Mucosa of descending colon (tissue), 3 donors: Measurements from ENCODE around the gene SLC25A2. TPM values are rescaled to one million over a fixed set of nuclear protein-coding genes. Genes with fewer than 3 reads are reported as not detected.
"Not testable (repeated sequence)": the region's sequence is repeated elsewhere in the genome, so short reads cannot be mapped to it uniquely, and the experiment has no call there.

Source experiments
- ATAC-seq: fragments of 200-7000 bp; cut with Tn5 transposase; one replicate; pipeline ENCODE4 v1.9.1; 2020; ENCODE audit warnings: mild to moderate bottlenecking, moderate library complexity
- DNase-seq, 3 donors: peaks; one replicate each; pipeline ENCODE4 v3.0.0-alpha.2; 2020
- H3K36me3 ChIP-seq: fragments of 200-600 bp; one replicate; pipeline ENCODE4 v1.8.0; 2021; ENCODE audit warnings: low read depth, mild to moderate bottlenecking
- H3K4me1 ChIP-seq: fragments of 200-600 bp; one replicate; pipeline ENCODE4 v1.8.0; 2021; ENCODE audit warnings: low read depth, mild to moderate bottlenecking
- H3K4me3 ChIP-seq: fragments of 200-600 bp; one replicate; pipeline ENCODE4 v1.8.0; 2021; ENCODE audit warnings: mild to moderate bottlenecking
- H3K9me3 ChIP-seq: fragments of 200-600 bp; one replicate; pipeline ENCODE4 v1.8.0; 2021; ENCODE audit warnings: mild to moderate bottlenecking
- intact Hi-C, 2 donors: fragments of 100-400 bp; cut with DNase I in 1 of 2; cut with micrococcal nuclease in 1 of 2; formaldehyde crosslinking; loops; one replicate each; pipeline versions ENCODE4 v1.11.0 to v1.11.1; 2022; cut with DNase I, micrococcal nuclease
- total RNA-seq, 3 donors: library from RNA; stranded (reverse); fragmentation: NEBNext Ultra II Directional in 2 of 3; extraction: Animal tissue kit (Norgen Biotek cat#: 25700) in 2 of 3; gene quantifications; one replicate each; pipeline versions ENCODE4 v1.2.1 to v1.2.4, GENCODE V29; 2021 to 2023
- TF ChIP-seq, protein P1 (sequence below): fragments of 200-600 bp; IDR thresholded peaks from one replicate; pipeline ENCODE4 v1.8.0; 2022; ENCODE audit warnings: antibody characterized with exemption, mild to moderate bottlenecking
- donor health status: DM: no; HTN: no; CAD: no; lungs with moderate emphysema.
- donor health status: DM: no; HTN: no; CAD: no.
- donor health status: DM: no; HTN: yes; CAD: no.

Gene SLC25A2
- total RNA-seq, 3 donors from 2014 or later: 1.2 to 1.7 (median 1.5) TPM

- no peaks in the 10 kb centered on the region for H3K36me3 ChIP-seq
- peaks cover 73% of the 10 kb centered on the region for H3K9me3 ChIP-seq
- intact Hi-C loops: no loop called here
- H3K4me1 ChIP-seq: no peaks in the 10 kb centered on the region
- no peak overlapping the region for H3K4me3 ChIP-seq
- no peak for DNase-seq
- no peak for ATAC-seq
- TF ChIP-seq, protein P1, sequence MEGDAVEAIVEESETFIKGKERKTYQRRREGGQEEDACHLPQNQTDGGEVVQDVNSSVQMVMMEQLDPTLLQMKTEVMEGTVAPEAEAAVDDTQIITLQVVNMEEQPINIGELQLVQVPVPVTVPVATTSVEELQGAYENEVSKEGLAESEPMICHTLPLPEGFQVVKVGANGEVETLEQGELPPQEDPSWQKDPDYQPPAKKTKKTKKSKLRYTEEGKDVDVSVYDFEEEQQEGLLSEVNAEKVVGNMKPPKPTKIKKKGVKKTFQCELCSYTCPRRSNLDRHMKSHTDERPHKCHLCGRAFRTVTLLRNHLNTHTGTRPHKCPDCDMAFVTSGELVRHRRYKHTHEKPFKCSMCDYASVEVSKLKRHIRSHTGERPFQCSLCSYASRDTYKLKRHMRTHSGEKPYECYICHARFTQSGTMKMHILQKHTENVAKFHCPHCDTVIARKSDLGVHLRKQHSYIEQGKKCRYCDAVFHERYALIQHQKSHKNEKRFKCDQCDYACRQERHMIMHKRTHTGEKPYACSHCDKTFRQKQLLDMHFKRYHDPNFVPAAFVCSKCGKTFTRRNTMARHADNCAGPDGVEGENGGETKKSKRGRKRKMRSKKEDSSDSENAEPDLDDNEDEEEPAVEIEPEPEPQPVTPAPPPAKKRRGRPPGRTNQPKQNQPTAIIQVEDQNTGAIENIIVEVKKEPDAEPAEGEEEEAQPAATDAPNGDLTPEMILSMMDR: no peak
Observed at GRCh38 chr5:141319202-141319601, 15.4 kb upstream of the SLC25A2 start.

DNA sequence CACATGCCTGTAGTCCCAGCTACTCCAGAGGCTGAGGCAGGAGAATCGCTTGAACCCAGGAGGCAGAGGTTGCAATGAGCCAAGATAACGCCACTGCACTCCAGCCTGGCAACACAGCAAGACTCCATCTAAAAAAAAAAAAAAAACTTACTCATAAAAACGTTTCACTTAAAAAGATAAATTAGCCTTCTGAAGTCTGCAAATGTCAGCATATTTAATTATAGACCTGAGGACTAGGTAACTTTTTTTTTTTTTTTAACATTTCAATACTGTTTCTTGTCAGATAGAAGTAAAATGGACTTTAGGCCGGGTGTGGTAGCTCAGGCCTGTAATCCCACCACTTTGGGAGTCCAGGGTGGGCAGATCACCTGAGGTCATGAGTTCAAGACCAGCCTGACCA is 13.1 kb upstream of the SLC25A2 start:
- H3K4me3 ChIP-seq, intact Hi-C loops, DNase-seq, H3K4me1 ChIP-seq, ATAC-seq, H3K36me3 ChIP-seq: not testable (repeated sequence)
- H3K9me3 ChIP-seq: peaks cover 88% of the 10 kb centered on the region

DNA sequence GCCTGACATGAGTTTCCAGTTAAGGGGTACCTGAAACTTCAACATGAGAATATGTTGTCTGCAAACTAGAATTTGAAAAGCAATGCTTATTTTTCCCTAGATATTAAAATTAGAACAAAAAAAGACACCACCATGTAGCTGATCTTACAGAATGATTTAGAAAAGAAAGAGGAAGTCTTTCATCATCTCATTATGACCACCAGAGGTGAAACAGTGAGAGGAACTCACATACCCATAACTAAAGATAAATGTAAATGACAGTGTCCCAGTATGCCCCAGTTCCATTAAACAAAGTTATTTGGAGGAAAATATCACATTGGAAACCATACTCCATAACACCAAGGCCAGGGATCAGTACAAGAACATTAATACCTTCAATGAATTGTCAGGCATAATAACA is 9.9 kb upstream of the SLC25A2 start:
- no peak for DNase-seq
- intact Hi-C loops: no loop called here
- TF ChIP-seq, protein P1: no peak
- no peaks in the 10 kb centered on the region for H3K36me3 ChIP-seq
- no peak for ATAC-seq
- no peak overlapping the region for H3K4me3 ChIP-seq
- H3K9me3 ChIP-seq: peaks cover 100% of the 10 kb centered on the region
- H3K4me1 ChIP-seq: no peaks in the 10 kb centered on the region

DNA sequence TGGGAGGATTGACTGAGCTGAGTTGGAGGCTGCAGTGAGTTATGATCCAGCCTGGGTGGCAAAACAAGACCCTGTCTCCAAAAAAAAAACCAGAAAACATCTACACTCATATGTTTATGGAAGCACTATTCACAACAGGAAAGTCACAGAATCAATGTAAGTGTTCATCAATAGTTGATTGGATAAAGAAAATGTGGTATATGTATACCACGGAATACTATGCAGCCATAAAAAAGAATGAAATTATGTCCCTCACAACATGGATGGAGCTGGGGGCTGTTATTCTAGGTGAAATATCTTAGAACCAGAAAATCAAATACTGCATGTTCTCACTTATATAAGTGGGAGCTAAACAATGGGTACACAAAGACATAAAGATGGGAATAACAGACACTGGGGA is 2.8 kb upstream of the SLC25A2 start:
- intact Hi-C loops: no loop called here
- Histone ChIP-seq H3K4me1 (no peaks in the 10 kb centered on the region), H3K9me3 (peaks cover 100% of the 10 kb centered on the region), H3K36me3 (no peaks in the 10 kb centered on the region), H3K4me3 (no peak overlapping the region)
- ATAC-seq (no peak), DNase-seq (no peak)
- TF ChIP-seq, protein P1: no peak

DNA sequence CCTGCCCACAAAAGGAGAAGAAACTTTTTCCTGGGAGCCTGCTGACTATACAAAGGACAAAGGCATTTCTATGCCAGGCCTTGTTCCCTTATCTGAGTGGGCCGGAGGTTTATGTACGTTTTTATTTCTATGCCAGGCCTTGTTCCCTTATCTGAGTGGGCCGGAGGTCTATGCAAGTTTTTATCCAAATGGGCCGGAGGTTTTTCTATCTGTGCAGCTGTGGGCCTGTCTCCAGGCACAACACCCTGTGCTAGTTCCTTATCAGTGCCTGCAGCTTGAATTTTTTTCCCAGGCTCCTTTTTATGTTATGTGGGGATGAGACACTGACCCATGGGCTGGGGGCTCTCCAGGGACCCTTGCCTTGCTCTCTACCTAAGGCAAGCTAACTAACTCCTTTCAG is 5.5 kb downstream of the SLC25A2 start:
- DNase-seq: no peak
- intact Hi-C loops: no loop called here

DNA sequence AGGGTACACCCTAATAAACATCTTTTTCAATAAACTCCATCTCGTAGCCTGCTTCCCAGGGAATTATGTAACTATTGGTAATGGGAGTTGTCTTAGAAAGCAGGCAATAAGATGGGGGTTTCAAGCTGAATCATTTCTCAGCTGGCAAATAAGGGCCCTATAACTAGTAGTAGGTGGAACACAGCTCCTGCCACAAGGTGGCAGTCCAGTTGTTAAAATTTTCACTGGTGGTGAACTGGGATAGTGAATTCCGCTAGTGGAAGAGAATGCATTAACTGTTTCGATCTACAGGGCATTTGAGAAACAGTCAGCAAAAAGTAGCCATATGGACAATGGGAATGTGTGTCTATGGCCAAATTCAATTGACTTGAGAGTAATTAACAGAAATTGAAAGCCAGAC is 30.9 kb downstream of the SLC25A2 start:
- Histone ChIP-seq H3K4me3 (no peak overlapping the region), H3K4me1 (no peaks in the 10 kb centered on the region), H3K9me3 (peaks cover 97% of the 10 kb centered on the region), H3K36me3 (no peaks in the 10 kb centered on the region)
- ATAC-seq (no peak), DNase-seq (no peak)
- TF ChIP-seq, protein P1: no peak
- intact Hi-C loops: no loop called here

More for the DNA sequence above, 5.5 kb downstream of the SLC25A2 start:
- TF ChIP-seq, protein P1: no peak
- Histone ChIP-seq H3K9me3 (peaks cover 98% of the 10 kb centered on the region), H3K4me1 (no peaks in the 10 kb centered on the region), H3K36me3 (no peaks in the 10 kb centered on the region), H3K4me3 (no peak overlapping the region)
- no peak for ATAC-seq
